ENCODE measurements around the gene P2RX6.

P2RX6 gene

GRCh38 chr22:21076912-21077625, 62.1 kb downstream of the P2RX6 start:
- no peak for DNase-seq (ENCODE audit: low read depth)
- TF ChIP-seq, protein P1, sequence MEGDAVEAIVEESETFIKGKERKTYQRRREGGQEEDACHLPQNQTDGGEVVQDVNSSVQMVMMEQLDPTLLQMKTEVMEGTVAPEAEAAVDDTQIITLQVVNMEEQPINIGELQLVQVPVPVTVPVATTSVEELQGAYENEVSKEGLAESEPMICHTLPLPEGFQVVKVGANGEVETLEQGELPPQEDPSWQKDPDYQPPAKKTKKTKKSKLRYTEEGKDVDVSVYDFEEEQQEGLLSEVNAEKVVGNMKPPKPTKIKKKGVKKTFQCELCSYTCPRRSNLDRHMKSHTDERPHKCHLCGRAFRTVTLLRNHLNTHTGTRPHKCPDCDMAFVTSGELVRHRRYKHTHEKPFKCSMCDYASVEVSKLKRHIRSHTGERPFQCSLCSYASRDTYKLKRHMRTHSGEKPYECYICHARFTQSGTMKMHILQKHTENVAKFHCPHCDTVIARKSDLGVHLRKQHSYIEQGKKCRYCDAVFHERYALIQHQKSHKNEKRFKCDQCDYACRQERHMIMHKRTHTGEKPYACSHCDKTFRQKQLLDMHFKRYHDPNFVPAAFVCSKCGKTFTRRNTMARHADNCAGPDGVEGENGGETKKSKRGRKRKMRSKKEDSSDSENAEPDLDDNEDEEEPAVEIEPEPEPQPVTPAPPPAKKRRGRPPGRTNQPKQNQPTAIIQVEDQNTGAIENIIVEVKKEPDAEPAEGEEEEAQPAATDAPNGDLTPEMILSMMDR (conservative IDR thresholded peaks at IDR 0.05; ENCODE audit: control insufficient read depth, insufficient read depth, low read depth, low read length), result no peak
- H3K4me3 ChIP-seq (ENCODE audit: control insufficient read depth, low read depth, low read length), result no peak overlapping the region
